Rectal smooth muscle tissue (tissue), 1 donor: ENCODE data around the gene MEPCE.

Experiments
- H3K27ac ChIP-seq: one replicate; pipeline ENCODE4 v1.7.0; 2013; ENCODE audit warnings: low read depth, low read length, inconsistent platforms
- H3K27me3 ChIP-seq: one replicate; pipeline ENCODE4 v1.7.0; 2013; ENCODE audit warnings: low read length; ENCODE audit not compliant: control insufficient read depth, insufficient read depth
- H3K36me3 ChIP-seq: one replicate; pipeline ENCODE4 v1.7.0; 2013; ENCODE audit warnings: low read length; ENCODE audit not compliant: control insufficient read depth, insufficient read depth
- H3K4me1 ChIP-seq: one replicate; pipeline ENCODE4 v1.7.0; 2013; ENCODE audit warnings: low read length; ENCODE audit not compliant: control insufficient read depth, insufficient read depth
- H3K4me3 ChIP-seq: one replicate; pipeline ENCODE4 v1.7.0; 2013; ENCODE audit warnings: low read length
- H3K9ac ChIP-seq: one replicate; pipeline ENCODE4 v1.7.0; 2013; ENCODE audit warnings: low read length

MEPCE gene

GRCh38 chr7:100476101-100476780, 46.6 kb downstream of the MEPCE start:
- peak overlapping the region; percentile 97 for H3K4me3 ChIP-seq
- peaks cover 3% of the 10 kb centered on the region for H3K36me3 ChIP-seq
- H3K27me3 ChIP-seq = no peaks in the 10 kb centered on the region
- H3K27ac ChIP-seq = peak overlapping the region; percentile 53
- H3K4me1 ChIP-seq = peaks cover 14% of the 10 kb centered on the region
- no peak overlapping the region for H3K9ac ChIP-seq

GRCh38 chr7:100476903-100477870, 47.6 kb downstream of the MEPCE start:
- peak overlapping the region; percentile 95 for H3K27ac ChIP-seq
- H3K27me3 ChIP-seq = no peaks in the 10 kb centered on the region
- peaks cover 3% of the 10 kb centered on the region for H3K36me3 ChIP-seq
- H3K4me1 ChIP-seq = peaks cover 14% of the 10 kb centered on the region
- H3K4me3 ChIP-seq = peak overlapping the region; percentile 97
- H3K9ac ChIP-seq = no peak overlapping the region

- Histone ChIP-seq H3K4me1 (peaks cover 14% of the 10 kb centered on the region), H3K36me3 (peaks cover 3% of the 10 kb centered on the region), H3K27me3 (no peaks in the 10 kb centered on the region), H3K27ac (peak overlapping the region; percentile 95), H3K9ac (no peak overlapping the region), H3K4me3 (peak overlapping the region; percentile 97)
Observed at GRCh38 chr7:100477871-100478267, 48.2 kb downstream of the MEPCE start.

GRCh38 chr7:100478958-100479660, 49.5 kb downstream of the MEPCE start, which contains the start of gene TSC22D4:
Gene TSC22D4, minus strand, starts transcription at chr7:100479214. Its CDS starts 1,176 bp downstream, at chr7:100478038.
- peak within 1 kb of the TSS; percentile 94 for H3K9ac ChIP-seq
- H3K4me1 ChIP-seq = peaks cover 14% of the 10 kb centered on the region
- H3K4me3 ChIP-seq = peak within 1 kb of the TSS; percentile 97

GRCh38 chr7:100481466-100481865, 51.8 kb downstream of the MEPCE start:
- no peak overlapping the region for H3K27ac ChIP-seq
- H3K4me1 ChIP-seq = peaks cover 7% of the 10 kb centered on the region
- no peak overlapping the region for H3K4me3 ChIP-seq
- no peaks in the 10 kb centered on the region for H3K36me3 ChIP-seq
- H3K27me3 ChIP-seq = no peaks in the 10 kb centered on the region
- H3K9ac ChIP-seq = no peak overlapping the region

More at GRCh38 chr7:100478958-100479660, 49.5 kb downstream of the MEPCE start, which contains the start of gene TSC22D4:
- peaks cover under 1% of the 10 kb centered on the region for H3K36me3 ChIP-seq
- H3K27me3 ChIP-seq = no peaks in the 10 kb centered on the region
- peak within 1 kb of the TSS; percentile 95 for H3K27ac ChIP-seq

GRCh38 chr7:100482728-100483089, 53.1 kb downstream of the MEPCE start:
- Histone ChIP-seq H3K27me3 (no peaks in the 10 kb centered on the region), H3K4me1 (peaks cover 2% of the 10 kb centered on the region), H3K4me3 (peak overlapping the region; percentile 51), H3K27ac (no peak overlapping the region), H3K36me3 (no peaks in the 10 kb centered on the region), H3K9ac (no peak overlapping the region)

- Histone ChIP-seq H3K4me1 (peaks cover 2% of the 10 kb centered on the region), H3K27ac (no peak overlapping the region), H3K9ac (no peak overlapping the region), H3K36me3 (no peaks in the 10 kb centered on the region), H3K4me3 (peak overlapping the region; percentile 51), H3K27me3 (no peaks in the 10 kb centered on the region)
Observed at GRCh38 chr7:100483090-100483721, 53.6 kb downstream of the MEPCE start.
